ENCODE data around the gene CAMTA1.
"Not testable (repeated sequence)": the region's sequence is repeated elsewhere in the genome, so short reads cannot be mapped to it uniquely, and the experiment has no call there.

The CAMTA1 gene

GRCh38 chr1:7409278-7409677, 624.0 kb downstream of the CAMTA1 start:
- DNase-seq (ENCODE audit: low read depth), result no peak

DNA sequence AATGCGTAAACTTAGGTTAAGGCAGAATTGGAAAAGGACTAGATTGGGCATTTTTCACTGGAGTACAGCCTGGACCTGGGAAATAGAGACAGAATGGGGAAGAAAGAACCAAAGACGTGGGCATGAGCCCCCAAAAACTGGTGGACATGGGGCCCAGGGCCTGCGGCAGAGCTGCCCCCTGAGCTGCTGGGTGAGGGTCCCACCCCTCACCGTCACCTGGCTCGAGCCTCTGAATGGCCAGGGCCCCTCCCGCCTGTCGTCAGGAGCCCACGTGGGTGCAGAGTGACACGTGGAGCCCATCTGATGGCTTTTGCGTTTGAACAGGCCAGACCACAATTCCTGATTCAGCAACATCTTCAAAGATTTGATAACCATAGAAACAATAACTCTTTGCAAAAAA, 624.9 kb downstream of the CAMTA1 start:
- no peak for DNase-seq (ENCODE audit: low read depth)

DNA sequence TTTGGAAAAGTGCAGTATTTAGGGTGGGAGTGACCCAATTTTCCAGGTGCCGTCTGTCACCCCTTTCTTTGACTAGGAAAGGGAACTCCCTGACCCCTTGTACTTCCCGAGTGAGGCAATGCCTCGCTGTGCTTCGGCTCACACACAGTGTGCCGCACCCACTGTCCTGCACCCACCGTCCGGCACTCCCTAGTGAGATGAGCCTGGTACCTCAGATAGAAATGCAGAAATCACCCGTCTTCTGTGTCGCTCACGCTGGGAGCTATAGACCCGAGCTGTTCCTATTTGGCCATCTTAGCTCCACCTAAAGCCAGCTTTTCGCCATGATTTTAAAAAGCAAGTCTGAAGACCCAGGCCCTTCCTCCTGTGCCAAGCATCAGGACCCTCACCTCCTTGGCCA, 632.4 kb downstream of the CAMTA1 start:
- DNase-seq (ENCODE audit: low read depth), result not testable (repeated sequence)

DNA sequence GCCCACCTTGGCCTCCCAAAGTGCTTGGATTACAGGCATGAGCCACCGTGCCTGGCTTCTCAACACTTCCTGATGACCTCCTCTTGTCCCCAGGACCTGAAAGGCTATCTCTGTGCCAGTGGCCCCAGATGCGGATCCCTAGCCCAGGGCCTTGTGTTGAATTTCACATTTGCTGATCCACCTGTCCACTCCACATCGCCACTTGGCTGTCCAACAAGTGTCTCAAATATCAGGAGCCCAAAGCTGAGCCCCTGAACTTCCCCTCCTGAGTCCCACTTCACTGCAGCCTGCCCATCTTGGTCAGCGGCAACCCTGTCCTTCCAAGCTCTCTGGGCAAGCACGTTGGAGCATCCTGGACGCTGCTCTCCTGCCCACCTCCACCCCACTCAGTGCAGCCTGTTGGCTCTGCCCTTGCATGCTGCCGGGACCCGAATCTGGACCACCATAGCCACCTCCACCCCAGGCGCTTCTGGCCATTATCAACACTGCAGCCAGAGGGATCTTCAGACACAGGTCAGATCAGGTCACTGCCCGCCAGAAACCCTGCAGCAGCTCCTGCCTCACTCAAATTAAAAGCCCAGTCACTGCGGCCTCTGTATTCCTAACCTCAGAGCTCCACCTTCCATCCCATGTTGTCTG, 633.3 kb downstream of the CAMTA1 start:
- DNase-seq (ENCODE audit: low read depth), result no peak

DNA sequence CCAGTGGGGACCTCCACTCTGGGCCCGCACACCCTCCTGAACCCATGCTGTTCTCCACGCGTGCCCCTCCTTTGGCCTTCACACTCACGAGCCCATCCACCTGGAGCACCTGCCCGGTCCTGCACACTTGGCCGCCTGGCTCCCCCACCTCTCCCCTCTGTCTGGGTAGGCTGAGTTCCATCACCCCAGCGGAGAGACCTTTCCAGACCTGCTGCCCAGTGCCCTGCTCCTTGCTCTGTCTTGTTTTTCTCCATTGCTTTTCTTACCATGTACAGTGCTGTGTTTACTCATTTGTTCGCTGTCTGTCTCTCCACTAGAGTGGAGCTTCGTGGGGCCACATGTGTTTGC, 634.8 kb downstream of the CAMTA1 start:
- no peak for DNase-seq (ENCODE audit: low read depth)

- DNase-seq (ENCODE audit: low read depth), result no peak
Measured at GRCh38 chr1:7420470-7421100, 635.3 kb downstream of the CAMTA1 start.

GRCh38 chr1:7421471-7422075, 636.3 kb downstream of the CAMTA1 start:
- no peak for DNase-seq (ENCODE audit: low read depth)

- no peak for DNase-seq (ENCODE audit: low read depth)
Measured at GRCh38 chr1:7422081-7422480, 636.8 kb downstream of the CAMTA1 start.

DNA sequence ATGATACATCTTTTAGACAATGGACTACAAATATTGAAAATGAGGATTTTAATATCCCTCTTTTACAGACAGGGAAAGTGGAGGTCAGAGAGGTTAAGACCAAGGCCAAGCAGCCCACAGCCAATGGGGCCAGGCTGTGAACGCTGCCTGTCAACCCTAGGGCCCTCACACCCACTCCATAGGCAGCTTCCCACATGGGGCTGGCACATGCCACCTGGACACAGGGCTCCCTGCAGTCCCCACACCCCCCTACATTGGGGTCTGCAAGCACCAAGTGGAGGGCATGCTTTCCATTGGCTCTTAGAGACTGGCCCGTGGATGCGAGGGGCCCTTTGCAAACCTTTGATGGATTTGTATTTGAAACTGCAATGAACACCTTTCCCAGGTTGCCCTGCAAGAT, 637.3 kb downstream of the CAMTA1 start:
- DNase-seq (ENCODE audit: low read depth), result no peak

GRCh38 chr1:7422966-7423365, 637.7 kb downstream of the CAMTA1 start:
- no peak for DNase-seq (ENCODE audit: low read depth)

DNA sequence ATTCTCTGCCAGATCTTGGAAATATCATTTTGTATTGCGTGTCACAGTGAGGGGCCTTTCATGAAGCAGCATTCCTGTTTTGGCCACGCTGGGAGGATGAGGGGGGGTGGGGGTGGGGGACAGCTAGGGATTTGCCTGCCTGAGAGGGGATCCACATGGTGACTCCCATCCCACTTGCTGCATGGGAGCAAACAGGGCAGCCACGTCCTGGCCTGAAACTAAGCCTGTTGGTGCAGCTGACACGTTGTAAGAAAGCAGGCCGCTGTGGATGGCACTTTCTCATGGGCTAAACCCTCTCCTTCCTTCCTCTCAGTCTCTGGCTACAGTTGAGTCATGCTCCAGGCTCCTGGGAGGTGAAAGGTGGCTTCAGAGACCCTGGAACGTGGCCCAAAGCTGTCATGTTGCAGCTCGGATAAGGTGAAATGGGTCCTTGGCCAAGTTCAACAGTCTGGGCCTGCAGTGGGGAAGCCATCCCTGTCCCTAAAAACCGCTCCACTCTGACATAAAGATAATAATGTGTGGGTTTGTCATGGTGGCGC, 639.2 kb downstream of the CAMTA1 start:
- DNase-seq (ENCODE audit: low read depth), result no peak

GRCh38 chr1:7425229-7425628, 640.0 kb downstream of the CAMTA1 start:
- DNase-seq (ENCODE audit: low read depth), result no peak

DNA sequence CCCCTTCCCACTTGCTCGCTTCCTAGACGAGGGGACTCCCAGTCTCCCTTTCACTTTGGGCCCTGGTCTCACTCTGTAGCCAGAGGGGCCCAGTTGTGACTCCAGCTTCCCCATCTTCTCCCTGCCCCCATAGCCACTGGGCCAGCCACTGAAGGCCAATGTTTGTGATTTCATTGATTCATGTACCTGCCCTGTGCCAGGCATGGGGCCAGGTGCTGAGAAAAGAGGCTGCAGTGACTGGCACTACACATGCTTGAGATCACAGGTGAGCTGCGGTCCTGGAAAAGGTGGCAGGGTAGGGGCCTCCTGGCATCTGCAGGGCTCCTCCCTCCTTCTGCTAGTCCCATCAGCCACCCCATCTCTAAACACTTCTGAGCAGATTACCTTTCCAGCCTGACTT, 640.5 kb downstream of the CAMTA1 start:
- DNase-seq (ENCODE audit: low read depth), result no peak

DNA sequence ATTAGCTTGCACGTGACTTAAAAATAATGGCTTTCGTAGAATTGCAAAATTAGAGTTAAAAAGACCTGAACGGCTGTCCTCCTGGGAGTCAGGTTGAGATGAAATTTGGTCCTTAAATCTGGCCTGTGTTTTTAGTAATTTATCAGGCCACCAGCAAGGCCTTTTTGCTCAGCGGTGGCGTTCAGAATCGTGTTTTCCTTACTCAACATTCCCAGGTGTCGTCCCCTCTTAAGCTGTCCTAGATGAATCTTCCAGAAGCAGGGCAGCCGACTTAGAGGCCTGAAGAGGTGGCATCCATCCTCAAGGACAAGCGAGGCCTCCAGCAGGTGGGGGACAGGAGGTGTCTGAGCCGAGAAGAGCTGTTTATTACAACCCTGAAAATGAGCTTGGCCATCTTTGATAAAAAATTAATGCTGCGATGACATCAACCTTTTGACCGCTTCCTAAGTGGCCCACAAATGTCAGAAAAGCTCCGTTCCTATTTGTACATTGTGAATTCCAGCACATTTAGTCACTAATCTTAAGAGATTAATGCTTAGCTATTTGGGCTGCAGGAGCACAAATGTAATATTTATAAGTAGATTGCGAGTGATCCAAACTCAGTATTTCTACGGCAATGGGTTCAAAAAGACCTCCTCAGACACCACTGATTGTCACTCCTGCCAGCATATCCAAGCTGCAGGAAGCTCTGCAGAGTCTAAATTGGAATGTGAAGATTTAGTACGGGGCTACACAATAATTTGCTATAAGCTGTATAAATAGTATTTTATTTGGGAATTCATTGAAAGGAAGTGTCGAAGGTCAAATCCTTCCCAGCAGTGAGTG, 641.7 kb downstream of the CAMTA1 start:
- DNase-seq (ENCODE audit: low read depth), result no peak

- DNase-seq (ENCODE audit: low read depth), result no peak
Measured at GRCh38 chr1:7427605-7428300, 642.5 kb downstream of the CAMTA1 start.

DNA sequence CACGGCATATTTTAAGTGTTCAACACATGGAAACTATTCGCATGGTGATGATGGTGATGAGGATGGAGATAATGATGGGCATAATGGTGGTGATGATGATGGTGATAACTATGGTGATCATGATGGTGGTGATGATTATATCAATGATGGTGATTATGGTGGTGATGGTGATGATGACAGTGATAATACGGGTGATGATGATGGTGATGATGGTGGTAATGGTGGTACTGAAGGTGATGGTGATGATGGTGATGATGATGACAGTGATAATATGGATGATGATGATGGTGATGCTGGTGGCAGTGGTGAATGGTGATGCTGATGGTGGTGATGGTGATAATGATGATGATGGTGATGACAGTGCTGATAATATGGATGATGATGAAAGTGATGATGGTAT, 644.0 kb downstream of the CAMTA1 start:
- DNase-seq (ENCODE audit: low read depth), result no peak

DNA sequence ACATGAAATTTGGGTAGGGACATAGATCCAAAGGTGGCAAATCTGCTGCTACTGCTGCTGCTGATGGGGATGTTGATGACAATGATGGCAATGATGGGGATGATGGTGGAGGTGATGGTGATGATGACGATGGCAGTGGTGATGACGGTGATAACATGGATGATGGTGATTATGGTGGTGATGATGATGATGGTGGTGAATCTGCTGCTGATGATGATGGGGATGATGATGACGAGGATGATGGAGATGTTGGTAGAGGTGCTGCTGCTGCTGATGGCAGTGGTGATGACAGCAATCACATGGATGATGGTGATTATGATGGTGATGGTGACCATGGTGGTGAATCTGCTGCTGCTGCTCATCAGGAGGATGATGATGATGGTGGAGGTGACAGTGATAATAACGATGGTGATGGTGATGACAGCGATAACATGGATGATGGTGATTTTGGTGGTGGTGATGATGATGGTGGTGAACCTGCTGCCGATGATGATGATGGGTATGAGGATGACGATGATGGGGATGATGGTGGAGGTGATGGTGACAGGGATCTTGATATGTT, 644.9 kb downstream of the CAMTA1 start:
- DNase-seq (ENCODE audit: low read depth), result no peak

GRCh38 chr1:7430691-7431090, 645.4 kb downstream of the CAMTA1 start:
- no peak for DNase-seq (ENCODE audit: low read depth)

- DNase-seq (ENCODE audit: low read depth), result no peak
Measured at GRCh38 chr1:7432102-7432899, 647.0 kb downstream of the CAMTA1 start.

- no peak for DNase-seq (ENCODE audit: low read depth)
Measured at GRCh38 chr1:7432900-7433380, 647.7 kb downstream of the CAMTA1 start.

GRCh38 chr1:7434566-7434965, 649.3 kb downstream of the CAMTA1 start:
- no peak for DNase-seq (ENCODE audit: low read depth)
